Measurements from ENCODE around the gene NOPCHAP1. TPM values are rescaled to one million over a fixed set of nuclear protein-coding genes. Genes with fewer than 3 reads are reported as not detected.

Gene NOPCHAP1
- total RNA-seq, 2 experiments from 2014 or later, result 30.8 to 33.4 TPM

DNA sequence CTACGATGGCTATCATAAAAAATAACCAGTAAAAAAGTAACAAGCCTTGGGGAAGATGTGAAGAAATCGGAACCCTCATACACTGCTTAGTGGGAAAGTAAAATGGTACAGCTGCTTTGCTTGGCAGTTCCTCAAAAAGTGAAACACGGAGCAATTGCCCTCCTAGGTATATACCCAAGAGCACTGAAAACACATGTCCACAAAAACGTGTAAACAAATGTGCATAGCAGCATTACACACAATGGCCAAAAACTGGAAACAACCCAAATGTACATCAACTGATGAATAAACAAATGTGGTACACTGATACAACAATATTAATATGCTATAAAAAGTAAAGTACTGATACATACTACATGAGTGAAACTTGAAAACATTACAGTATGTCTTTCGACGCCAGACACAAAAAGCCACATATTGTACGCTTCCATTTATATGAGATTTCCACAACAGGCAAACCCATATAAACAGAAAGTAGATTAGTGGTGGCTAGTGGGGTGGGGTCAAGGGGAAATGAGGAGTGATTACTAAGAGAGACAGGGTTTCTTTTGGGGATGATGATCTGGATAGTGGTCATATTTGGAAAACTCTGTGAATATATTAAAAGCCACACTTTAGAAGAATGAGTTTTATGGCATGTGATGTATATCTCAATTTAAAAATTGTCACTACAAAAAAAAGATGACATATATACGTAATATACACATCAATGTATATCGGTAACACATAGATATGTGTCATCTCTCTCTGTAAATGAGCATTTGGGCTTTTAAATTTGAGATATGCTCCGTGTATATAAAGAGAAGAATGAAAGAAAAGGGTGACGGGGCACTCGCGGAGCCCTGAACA lies 29.0 kb upstream of the NOPCHAP1 start:
- H3K4me3 Mint-ChIP-seq, result peak overlapping the region; percentile 76
- H3K27me3 Mint-ChIP-seq (ENCODE audit: low read depth), result peaks cover 11% of the 10 kb centered on the region
- peaks cover 19% of the 10 kb centered on the region for H3K4me1 Mint-ChIP-seq (ENCODE audit: low read depth)
- H3K27ac Mint-ChIP-seq, result no peak overlapping the region
- intact Hi-C loops (cut with micrococcal nuclease), result loop anchor here (1.0 to 10.0 kb wide), 3 partner anchors 27 to 742 kb away; partner anchors contain the start of gene TXNRD1
- DNase-seq, result no peak
- no peaks in the 10 kb centered on the region for H3K9me3 Mint-ChIP-seq
- H3K36me3 Mint-ChIP-seq (ENCODE audit: low read depth), result no peaks in the 10 kb centered on the region
- CTCF ChIA-PET, result interaction anchor here (0.9 to 1.1 kb wide), 2 partner anchors 80 to 117 kb away, joined by 3 read pairs; no protein-coding TSS in a partner anchor

DNA sequence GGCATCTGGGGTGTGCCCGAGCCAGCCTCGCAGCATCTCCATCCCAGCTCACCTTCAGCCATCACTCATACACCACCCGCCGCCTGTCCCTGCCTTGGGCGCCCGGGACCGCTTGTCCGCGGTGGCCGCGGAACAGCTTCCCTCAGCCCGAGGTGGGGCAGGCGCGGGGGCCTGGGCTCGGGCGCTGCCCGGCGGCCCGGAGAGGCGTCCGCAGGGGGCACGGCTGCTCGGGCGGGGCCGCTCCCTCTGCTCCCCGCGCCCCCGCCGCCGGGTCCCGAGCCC lies 28.5 kb upstream of the NOPCHAP1 start:
- H3K27ac Mint-ChIP-seq, result no peak overlapping the region
- intact Hi-C loops (cut with micrococcal nuclease), result loop anchor here (1.0 to 10.0 kb wide), 3 partner anchors 27 to 743 kb away; partner anchors contain the start of gene TXNRD1
- H3K27me3 Mint-ChIP-seq (ENCODE audit: low read depth), result peaks cover 13% of the 10 kb centered on the region
- peak; percentile 38 for DNase-seq
- CTCF ChIA-PET, result interaction anchor here (0.9 to 1.6 kb wide), 2 partner anchors 117 to 128 kb away, joined by 3 to 4 read pairs; no protein-coding TSS in a partner anchor
- peaks cover 19% of the 10 kb centered on the region for H3K4me1 Mint-ChIP-seq (ENCODE audit: low read depth)
- H3K36me3 Mint-ChIP-seq (ENCODE audit: low read depth), result no peaks in the 10 kb centered on the region
- peak overlapping the region; percentile 76 for H3K4me3 Mint-ChIP-seq
- no peaks in the 10 kb centered on the region for H3K9me3 Mint-ChIP-seq

DNA sequence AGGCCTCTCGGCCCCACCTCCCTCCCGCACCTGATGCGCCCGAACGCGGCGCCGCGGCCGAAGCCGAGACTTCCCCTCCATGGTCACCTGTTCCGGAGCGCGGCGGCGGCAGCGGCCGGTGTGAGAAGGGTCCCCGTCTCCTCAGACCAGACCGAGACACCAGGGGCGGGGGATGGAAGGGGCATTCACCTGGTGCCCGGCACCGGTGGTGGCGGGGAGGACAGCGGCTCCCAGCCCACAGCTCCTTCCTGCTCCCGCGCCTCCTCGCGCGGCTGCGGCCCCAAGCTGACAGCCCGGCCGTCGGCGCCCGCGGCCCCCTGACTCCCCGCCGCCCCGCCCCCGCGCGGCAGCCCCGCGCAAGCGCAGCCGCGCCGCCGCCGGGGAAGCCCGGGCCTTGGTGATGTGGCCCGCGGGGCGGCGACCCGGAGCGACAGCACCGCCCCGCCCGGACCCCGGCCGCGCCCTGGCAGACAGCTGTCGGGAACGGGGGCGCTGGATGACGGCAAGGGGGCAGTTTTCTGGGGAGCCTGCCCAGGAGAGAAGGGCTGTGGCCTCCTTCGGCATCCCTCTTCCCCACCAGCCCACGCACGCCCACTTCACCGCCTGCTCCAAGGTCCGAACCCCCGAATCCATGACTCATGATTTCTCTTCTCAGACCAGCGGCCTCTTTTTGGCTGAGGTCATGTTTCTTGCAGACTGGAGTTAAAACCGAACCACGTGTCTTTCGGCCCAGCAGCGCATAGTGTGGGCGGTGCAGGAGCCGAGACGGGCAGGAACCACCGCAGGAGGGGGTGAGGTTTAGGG lies 27.9 kb upstream of the NOPCHAP1 start, which contains the start of gene SLC41A2:
SLC41A2 (minus strand) TSS at position 290 of the 804 bp plus-strand sequence. CDS start 29,763 bp downstream, outside the sequence.
- CTCF ChIA-PET, result interaction anchor here (0.7 to 1.9 kb wide), 9 partner anchors 25 to 168 kb away, joined by 3 to 6 read pairs (median 3); no protein-coding TSS in a partner anchor
- H3K4me3 Mint-ChIP-seq, result peak within 1 kb of the TSS; percentile 84
- H3K36me3 Mint-ChIP-seq (ENCODE audit: low read depth), result no peaks in the 10 kb centered on the region
- intact Hi-C loops (cut with micrococcal nuclease), result loop anchor here (1.0 to 10.0 kb wide), 7 partner anchors 28 to 743 kb away; partner anchors contain the start of genes NOPCHAP1, TXNRD1 and WASHC4
- H3K27ac Mint-ChIP-seq, result peak within 1 kb of the TSS; percentile 72
- peak; percentile 85 for DNase-seq
- peaks cover 13% of the 10 kb centered on the region for H3K27me3 Mint-ChIP-seq (ENCODE audit: low read depth)
- H3K9me3 Mint-ChIP-seq, result no peaks in the 10 kb centered on the region
- peaks cover 19% of the 10 kb centered on the region for H3K4me1 Mint-ChIP-seq (ENCODE audit: low read depth)

DNA sequence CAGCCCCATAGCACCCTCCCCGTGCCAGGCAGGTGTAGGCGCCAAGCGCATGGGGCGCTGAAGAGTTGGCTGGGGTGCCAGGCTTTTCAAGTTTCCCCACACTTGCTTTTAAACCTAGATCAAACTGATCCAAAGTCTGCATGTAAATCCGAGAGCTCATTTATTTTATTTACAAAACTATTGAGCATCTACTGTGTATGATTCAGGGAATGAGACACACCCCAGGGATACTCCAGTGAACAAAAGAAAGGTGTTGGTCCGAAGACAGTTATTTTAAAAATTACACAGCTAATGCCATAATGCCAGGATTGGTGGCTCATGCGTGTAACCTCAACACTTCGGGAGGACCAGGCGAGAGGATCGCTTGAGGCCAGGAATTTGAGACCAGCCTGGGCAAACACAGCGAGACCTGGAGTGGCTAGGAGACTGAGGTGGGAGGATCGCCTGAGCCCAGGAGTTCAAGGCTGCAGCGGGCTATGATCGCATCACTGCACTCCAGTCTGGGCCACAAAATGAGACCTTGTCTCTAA lies 27.2 kb upstream of the NOPCHAP1 start:
- intact Hi-C loops (cut with micrococcal nuclease), result loop anchor here (1.0 to 10.0 kb wide), 7 partner anchors 27 to 744 kb away; partner anchors contain the start of genes NOPCHAP1, TXNRD1 and WASHC4
- CTCF ChIA-PET, result interaction anchor here (0.7 to 1.9 kb wide), 11 partner anchors 17 to 577 kb away, joined by 3 to 8 read pairs (median 4); no protein-coding TSS in a partner anchor
- H3K27ac Mint-ChIP-seq, result peak overlapping the region; percentile 72
- H3K4me1 Mint-ChIP-seq (ENCODE audit: low read depth), result peaks cover 19% of the 10 kb centered on the region
- no peaks in the 10 kb centered on the region for H3K36me3 Mint-ChIP-seq (ENCODE audit: low read depth)
- peaks cover 18% of the 10 kb centered on the region for H3K27me3 Mint-ChIP-seq (ENCODE audit: low read depth)
- H3K9me3 Mint-ChIP-seq, result no peaks in the 10 kb centered on the region
- DNase-seq, result no peak
- H3K4me3 Mint-ChIP-seq, result peak overlapping the region; percentile 84

DNA sequence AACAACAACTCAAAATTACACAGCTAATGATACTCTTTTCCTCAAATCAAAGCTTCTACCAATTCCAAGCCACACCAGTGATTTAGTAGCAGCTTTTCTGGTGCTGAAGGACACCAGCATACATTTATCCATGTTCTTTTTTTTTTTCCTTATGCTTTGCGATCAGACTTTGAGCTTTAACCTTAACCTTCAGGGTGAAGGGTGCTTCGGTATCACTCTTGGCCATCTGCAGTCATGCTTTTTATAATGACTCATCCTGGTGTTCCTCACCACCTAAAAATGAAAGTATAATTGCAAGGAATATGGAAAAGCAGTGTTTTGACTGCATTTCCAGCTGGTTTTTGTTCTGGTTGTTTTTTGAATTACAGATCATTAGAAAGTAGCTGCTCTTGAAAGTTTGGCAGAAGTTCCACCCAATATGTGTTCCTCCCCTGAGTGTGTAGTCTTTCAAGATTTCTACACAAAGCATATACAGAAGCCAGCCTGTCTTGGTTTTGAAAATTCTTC lies 26.7 kb upstream of the NOPCHAP1 start:
- no peak for DNase-seq

DNA sequence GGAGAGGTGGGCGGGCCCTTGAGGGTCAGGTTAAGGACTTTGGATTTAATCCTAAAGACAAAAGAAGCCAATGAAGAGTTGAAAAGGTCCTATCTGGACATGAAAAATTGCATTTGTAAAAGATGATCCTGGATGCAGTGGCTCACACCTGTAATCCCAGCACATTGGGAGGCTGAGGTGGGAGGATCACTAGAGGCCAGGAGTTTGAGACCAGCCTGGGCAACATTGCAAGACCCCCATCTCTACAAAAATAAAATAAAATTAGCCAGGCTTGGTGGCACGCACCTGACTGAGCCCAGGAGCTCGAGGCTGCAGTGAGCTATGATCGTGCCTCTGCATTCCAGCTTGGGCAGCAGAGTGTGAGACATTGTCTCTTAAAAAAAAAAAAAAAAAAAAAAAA lies 25.7 kb upstream of the NOPCHAP1 start:
- H3K27me3 Mint-ChIP-seq (ENCODE audit: low read depth), result peaks cover 21% of the 10 kb centered on the region
- DNase-seq, result no peak
- H3K4me1 Mint-ChIP-seq (ENCODE audit: low read depth), result peaks cover 19% of the 10 kb centered on the region
- no peak overlapping the region for H3K27ac Mint-ChIP-seq
- H3K4me3 Mint-ChIP-seq, result no peak overlapping the region
- CTCF ChIA-PET, result interaction anchor here (0.5 to 1.9 kb wide), 3 partner anchors 30 to 579 kb away, joined by 3 to 8 read pairs (median 6); no protein-coding TSS in a partner anchor
- no peaks in the 10 kb centered on the region for H3K36me3 Mint-ChIP-seq (ENCODE audit: low read depth)
- H3K9me3 Mint-ChIP-seq, result no peaks in the 10 kb centered on the region
- intact Hi-C loops (cut with micrococcal nuclease), result no loop called here

More for the DNA sequence above, 26.7 kb upstream of the NOPCHAP1 start:
- Mint-ChIP-seq H3K4me1 (ENCODE audit: low read depth) (peaks cover 19% of the 10 kb centered on the region), H3K27ac (no peak overlapping the region), H3K36me3 (ENCODE audit: low read depth) (no peaks in the 10 kb centered on the region), H3K4me3 (peak overlapping the region; percentile 84), H3K9me3 (no peaks in the 10 kb centered on the region), H3K27me3 (ENCODE audit: low read depth) (peaks cover 19% of the 10 kb centered on the region)
- CTCF ChIA-PET, result interaction anchor here (0.6 to 1.9 kb wide), 12 partner anchors 16 to 580 kb away, joined by 3 to 8 read pairs (median 4); no protein-coding TSS in a partner anchor
- intact Hi-C loops (cut with micrococcal nuclease), result loop anchor here (2.0 to 10.0 kb wide), 3 partner anchors 77 to 745 kb away; partner anchors contain the start of gene TXNRD1

DNA sequence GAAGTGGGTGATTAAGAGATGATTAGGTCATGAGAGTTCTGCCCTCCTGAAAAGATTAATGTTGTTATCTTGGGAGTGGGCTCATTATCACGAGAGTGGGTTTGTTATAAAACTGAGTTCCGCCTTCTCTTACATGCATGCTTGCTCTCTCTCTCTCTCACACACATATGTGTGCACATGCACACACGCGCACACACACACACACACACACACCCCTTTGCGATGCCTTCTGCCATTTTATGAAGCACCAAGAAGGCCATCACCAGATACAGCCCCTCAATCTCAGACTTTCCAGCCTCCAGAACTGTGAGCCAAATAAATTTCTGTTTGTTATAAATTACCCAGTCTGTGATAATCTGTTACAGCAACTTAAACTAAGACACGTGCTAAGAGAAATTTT lies 22.4 kb upstream of the NOPCHAP1 start:
- Mint-ChIP-seq H3K27ac (no peak overlapping the region), H3K9me3 (no peaks in the 10 kb centered on the region), H3K27me3 (ENCODE audit: low read depth) (peaks cover 18% of the 10 kb centered on the region), H3K36me3 (ENCODE audit: low read depth) (no peaks in the 10 kb centered on the region), H3K4me1 (ENCODE audit: low read depth) (peaks cover 13% of the 10 kb centered on the region), H3K4me3 (no peak overlapping the region)
- DNase-seq, result no peak
- CTCF ChIA-PET, result no interaction called here
- intact Hi-C loops (cut with micrococcal nuclease), result no loop called here

DNA sequence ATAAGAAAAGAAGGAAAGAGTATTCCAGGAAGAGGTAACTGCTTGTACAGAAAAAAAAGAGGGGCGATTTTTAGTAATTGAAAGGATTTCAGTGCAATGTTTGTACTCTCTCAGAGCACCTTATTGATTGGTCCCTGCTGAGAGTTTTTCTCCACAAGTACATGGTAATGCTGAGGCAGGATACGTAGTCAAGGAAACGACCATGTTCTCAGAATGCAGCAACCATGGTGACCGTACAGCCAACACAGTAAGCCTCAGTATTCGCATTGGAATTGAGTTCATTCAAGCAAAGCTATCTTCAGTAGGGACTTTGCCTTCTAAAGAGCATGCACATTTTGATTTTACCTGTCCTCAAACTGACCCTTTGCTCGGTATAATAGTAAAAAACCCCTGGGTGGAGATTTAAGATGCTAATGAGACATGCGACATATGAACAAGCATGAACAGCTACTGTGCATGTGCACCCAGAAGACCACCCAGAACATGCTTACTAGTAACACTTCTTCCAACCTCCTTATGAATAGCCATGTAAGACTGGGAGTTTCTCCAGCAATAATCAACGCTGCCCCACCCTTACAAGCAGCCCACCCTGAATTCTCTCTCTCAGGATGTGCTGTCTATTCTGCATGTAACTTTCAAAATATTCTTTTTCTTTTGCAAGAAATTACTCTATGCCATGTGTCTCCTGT lies 21.8 kb upstream of the NOPCHAP1 start:
- CTCF ChIA-PET, result interaction anchor here (1.5 kb wide), 1 partner anchor 582 kb away, joined by 4 read pairs; no protein-coding TSS in a partner anchor
- H3K27me3 Mint-ChIP-seq (ENCODE audit: low read depth), result peaks cover 18% of the 10 kb centered on the region
- peaks cover 7% of the 10 kb centered on the region for H3K4me1 Mint-ChIP-seq (ENCODE audit: low read depth)
- no peak for DNase-seq
- intact Hi-C loops (cut with micrococcal nuclease), result no loop called here
- H3K4me3 Mint-ChIP-seq, result no peak overlapping the region
- no peak overlapping the region for H3K27ac Mint-ChIP-seq
- H3K9me3 Mint-ChIP-seq, result no peaks in the 10 kb centered on the region
- H3K36me3 Mint-ChIP-seq (ENCODE audit: low read depth), result no peaks in the 10 kb centered on the region

DNA sequence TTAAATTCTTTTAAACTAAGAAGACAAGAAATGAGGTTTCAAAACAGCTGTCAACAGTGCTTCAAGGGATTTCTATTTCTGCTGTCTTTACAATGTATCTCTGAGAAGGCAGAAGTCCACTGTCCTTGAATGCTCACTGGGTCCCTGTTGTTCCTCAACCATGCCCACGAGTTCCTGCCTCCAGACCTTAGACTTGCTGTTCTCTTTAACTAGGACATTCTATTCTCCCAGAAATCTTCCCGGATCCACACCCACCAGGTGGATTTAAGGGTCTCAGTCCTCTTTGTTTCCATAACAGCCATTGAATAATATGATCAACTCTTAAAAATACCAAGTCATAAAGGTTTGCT lies 21.3 kb upstream of the NOPCHAP1 start:
- intact Hi-C loops (cut with micrococcal nuclease), result no loop called here
- H3K36me3 Mint-ChIP-seq (ENCODE audit: low read depth), result no peaks in the 10 kb centered on the region
- no peak for DNase-seq
- H3K27ac Mint-ChIP-seq, result no peak overlapping the region
- no peak overlapping the region for H3K4me3 Mint-ChIP-seq
- H3K27me3 Mint-ChIP-seq (ENCODE audit: low read depth), result peaks cover 18% of the 10 kb centered on the region
- CTCF ChIA-PET, result interaction anchor here (1.5 kb wide), 1 partner anchor 583 kb away, joined by 4 read pairs; no protein-coding TSS in a partner anchor
- H3K9me3 Mint-ChIP-seq, result no peaks in the 10 kb centered on the region
- peaks cover 3% of the 10 kb centered on the region for H3K4me1 Mint-ChIP-seq (ENCODE audit: low read depth)

DNA sequence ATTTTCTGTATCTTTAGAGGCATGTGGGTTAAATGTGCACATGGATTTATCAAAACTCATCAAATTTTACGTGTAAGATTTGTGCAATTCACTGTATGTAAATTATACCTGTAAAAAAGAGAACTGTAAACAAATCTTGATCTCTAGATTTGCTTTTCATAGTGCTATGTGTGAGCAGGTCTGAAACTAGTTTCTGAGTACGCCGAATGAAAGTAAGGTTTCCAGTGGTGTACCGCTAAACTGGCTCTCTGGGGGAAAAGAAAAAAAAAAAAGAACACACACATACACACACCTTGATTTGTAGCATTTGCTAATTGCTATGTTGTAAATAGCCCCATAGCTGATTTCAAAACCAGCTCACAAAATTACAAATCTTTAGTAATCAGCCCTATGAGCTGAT lies 19.4 kb upstream of the NOPCHAP1 start:
- Mint-ChIP-seq H3K4me3 (no peak overlapping the region), H3K27me3 (ENCODE audit: low read depth) (peaks cover 14% of the 10 kb centered on the region), H3K27ac (no peak overlapping the region), H3K4me1 (ENCODE audit: low read depth) (no peaks in the 10 kb centered on the region), H3K36me3 (ENCODE audit: low read depth) (no peaks in the 10 kb centered on the region), H3K9me3 (no peaks in the 10 kb centered on the region)
- DNase-seq, result no peak
- intact Hi-C loops (cut with micrococcal nuclease), result no loop called here
- CTCF ChIA-PET, result interaction anchor here (1.4 kb wide), 1 partner anchor 585 kb away, joined by 3 read pairs; no protein-coding TSS in a partner anchor

DNA sequence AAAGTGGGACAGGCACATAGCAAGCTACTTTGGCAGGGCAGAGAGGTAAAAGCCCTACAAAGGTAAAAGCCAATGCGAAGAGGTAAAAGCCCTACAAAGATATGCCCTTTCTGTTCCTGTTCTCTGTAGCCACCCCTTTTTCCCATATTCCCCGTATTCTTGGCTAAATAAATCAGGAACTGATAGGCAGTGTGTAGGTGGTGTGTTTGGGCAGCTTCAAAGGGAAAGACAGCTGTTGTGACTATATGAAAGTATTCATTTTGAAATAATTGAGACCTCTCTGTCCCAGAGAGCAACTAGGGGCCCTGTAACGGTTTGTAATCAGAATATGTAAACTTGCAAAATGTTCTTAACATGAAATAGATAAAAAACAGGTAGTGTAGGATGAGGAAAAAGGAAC lies 16.8 kb upstream of the NOPCHAP1 start:
- Mint-ChIP-seq H3K4me3 (no peak overlapping the region), H3K4me1 (ENCODE audit: low read depth) (no peaks in the 10 kb centered on the region), H3K9me3 (no peaks in the 10 kb centered on the region), H3K27me3 (ENCODE audit: low read depth) (peaks cover 5% of the 10 kb centered on the region), H3K27ac (no peak overlapping the region), H3K36me3 (ENCODE audit: low read depth) (no peaks in the 10 kb centered on the region)
- CTCF ChIA-PET, result no interaction called here
- intact Hi-C loops (cut with micrococcal nuclease), result no loop called here
- no peak for DNase-seq

Measured in activated naive CD4-positive, alpha-beta T cell treated with anti-CD3 and anti-CD28 coated beads for 36 hours (primary cell).